Left lung (tissue), 10 donors: ENCODE results near the gene SH3BP1. TPM values are rescaled to one million over a fixed set of nuclear protein-coding genes. Genes with fewer than 3 reads are reported as not detected.
A peak's percentile ranks its signal among the peaks of the same experiment; 100 is the strongest.

Experiments
- ATAC-seq: fragments of 200-7000 bp; cut with Tn5 transposase; one replicate; pipeline ENCODE4 v1.9.1; 2020; ENCODE audit warnings: moderate library complexity
- DNase-seq, 4 donors: peaks; one replicate each; pipeline ENCODE4 v3.0.0-alpha.2; 2013 to 2020
- H3K27ac ChIP-seq, 2 donors: fragments of 200-600 bp; sonication (generic) in 1 of 2; one replicate each; pipeline versions ENCODE4 v1.5.0 to v1.8.0; 2020 to 2021
- H3K27me3 ChIP-seq, 2 donors: fragments of 200-600 bp; sonication (generic) in 1 of 2; one replicate each; pipeline versions ENCODE4 v1.5.0 to v1.8.0; 2020 to 2021
- H3K36me3 ChIP-seq, 2 donors: fragments of 200-600 bp; sonication (generic) in 1 of 2; one replicate each; pipeline versions ENCODE4 v1.5.0 to v1.8.0; 2020 to 2021
- H3K4me1 ChIP-seq, 2 donors: fragments of 200-600 bp; one replicate each; pipeline ENCODE4 v1.8.0; 2021
- H3K4me3 ChIP-seq, 2 donors: fragments of 200-600 bp; sonication (generic) in 1 of 2; one replicate each; pipeline versions ENCODE4 v1.5.0 to v1.8.0; 2020 to 2021; ENCODE audit warnings: mild to moderate bottlenecking in 1 of 2
- H3K9me3 ChIP-seq, 2 donors: fragments of 200-600 bp; sonication (generic) in 1 of 2; one replicate each; pipeline versions ENCODE4 v1.5.0 to v1.8.0; 2020 to 2021
- CTCF ChIP-seq, 2 donors: fragments of 200-600 bp; sonication (generic) in 1 of 2; IDR thresholded peaks; one replicate each; pipeline versions ENCODE4 v1.5.0 to v1.8.0; 2021; ENCODE audit warnings: antibody characterized with exemption in 2 of 2
- intact Hi-C, 2 donors: fragments of 100-400 bp; cut with DNase I; formaldehyde crosslinking; loops; one replicate each; pipeline versions ENCODE4 v1.11.2 to v1.14.2; 2022
- polyA plus RNA-seq, 6 donors: library from polyadenylated mRNA; unstranded; fragments of 120-200 nt; gene quantifications; one replicate each; pipeline ENCODE4 v1.2.1, GENCODE V29; 2013; ENCODE audit not compliant: insufficient read length in 6 of 6
- total RNA-seq, 2 donors: library from RNA; stranded (reverse); fragmentation: NEBNext Ultra II Directional; extraction: Animal tissue kit (Norgen Biotek cat#: 25700); gene quantifications; one replicate each; pipeline ENCODE4 v1.2.1, GENCODE V29; 2021
- donor health status: DM: no; HTN: yes; CAD: no.
- donor health status: DM: no; HTN: no; CAD: no.

SH3BP1 gene
- total and polyA plus RNA-seq, 8 donors = 14.0 to 40.7 (median 27.7) TPM

DNA sequence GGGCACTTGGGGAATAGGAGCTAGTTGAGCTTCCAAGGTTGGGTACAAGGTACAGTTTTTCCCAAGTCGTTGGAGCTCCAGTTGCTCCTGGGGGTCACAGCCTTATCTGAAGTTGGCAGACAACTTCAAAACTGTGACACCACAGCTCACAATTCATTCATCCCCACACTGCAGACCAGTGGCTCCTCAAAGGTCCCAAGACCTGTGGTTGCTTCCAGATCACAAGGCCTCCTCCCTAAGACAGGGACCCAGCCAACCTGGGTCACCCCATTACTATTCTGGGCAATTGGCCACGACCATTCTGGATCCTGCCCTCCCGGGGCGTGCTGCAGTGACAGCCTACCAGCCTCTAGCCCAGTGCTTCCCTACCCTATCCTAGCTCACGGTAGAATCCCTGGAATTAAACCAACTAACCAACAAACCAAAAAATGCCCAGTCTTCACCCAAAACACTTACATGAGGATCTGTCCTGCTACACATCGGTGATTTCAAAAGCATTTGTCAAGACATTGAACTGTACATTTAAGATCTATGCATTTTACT lies 18.2 kb downstream of the SH3BP1 start:
- Histone ChIP-seq H3K4me1 (peaks cover 13 to 41% of the 10 kb centered on the region in 2 donors), H3K36me3 (peaks cover 0 to 24% of the 10 kb centered on the region in 2 donors), H3K27me3 (no peaks in the 10 kb centered on the region), H3K27ac (peak overlapping the region; percentile 61 to 81), H3K4me3 (peak overlapping the region; percentile 23 to 49), H3K9me3 (no peaks in the 10 kb centered on the region)
- ATAC-seq (no peak), DNase-seq (no peak)
- TF ChIP-seq CTCF (IDR thresholded peaks at IDR 0.05) = no peak
- intact Hi-C loops = no loop called here

GRCh38 chr22:37658133-37659065 lies 18.9 kb downstream of the SH3BP1 start, which contains the start of gene PDXP:
TSS of gene PDXP (plus strand) at chr22:37658723. CDS start at chr22:37658783, 60 bp downstream.
- TF ChIP-seq CTCF (IDR thresholded peaks at IDR 0.05) = no peak
- Histone ChIP-seq H3K4me3 (peak within 1 kb of the TSS; percentile 31 to 49), H3K9me3 (no peaks in the 10 kb centered on the region), H3K27me3 (no peaks in the 10 kb centered on the region), H3K36me3 (peaks cover 0 to 16% of the 10 kb centered on the region in 2 donors), H3K4me1 (peaks cover 13 to 41% of the 10 kb centered on the region in 2 donors), H3K27ac (peak within 1 kb of the TSS; percentile 61 to 81)
- ATAC-seq = peak; percentile 98
- DNase-seq = peak; percentile 98 to 100 (median 99)
- intact Hi-C loops = no loop called here

GRCh38 chr22:37659066-37659896 lies 19.8 kb downstream of the SH3BP1 start:
- peaks cover 0 to 8% of the 10 kb centered on the region in 2 donors for H3K36me3 ChIP-seq
- TF ChIP-seq CTCF (IDR thresholded peaks at IDR 0.05) = no peak
- ATAC-seq = no peak
- intact Hi-C loops = no loop called here
- no peaks in the 10 kb centered on the region for H3K9me3 ChIP-seq
- peaks cover 13 to 41% of the 10 kb centered on the region in 2 donors for H3K4me1 ChIP-seq
- H3K27me3 ChIP-seq = no peaks in the 10 kb centered on the region
- H3K27ac ChIP-seq = no peak overlapping the region
- H3K4me3 ChIP-seq = peak overlapping the region; percentile 27 to 49
- peak in 1 of 4 donors; percentile 82 for DNase-seq

DNA sequence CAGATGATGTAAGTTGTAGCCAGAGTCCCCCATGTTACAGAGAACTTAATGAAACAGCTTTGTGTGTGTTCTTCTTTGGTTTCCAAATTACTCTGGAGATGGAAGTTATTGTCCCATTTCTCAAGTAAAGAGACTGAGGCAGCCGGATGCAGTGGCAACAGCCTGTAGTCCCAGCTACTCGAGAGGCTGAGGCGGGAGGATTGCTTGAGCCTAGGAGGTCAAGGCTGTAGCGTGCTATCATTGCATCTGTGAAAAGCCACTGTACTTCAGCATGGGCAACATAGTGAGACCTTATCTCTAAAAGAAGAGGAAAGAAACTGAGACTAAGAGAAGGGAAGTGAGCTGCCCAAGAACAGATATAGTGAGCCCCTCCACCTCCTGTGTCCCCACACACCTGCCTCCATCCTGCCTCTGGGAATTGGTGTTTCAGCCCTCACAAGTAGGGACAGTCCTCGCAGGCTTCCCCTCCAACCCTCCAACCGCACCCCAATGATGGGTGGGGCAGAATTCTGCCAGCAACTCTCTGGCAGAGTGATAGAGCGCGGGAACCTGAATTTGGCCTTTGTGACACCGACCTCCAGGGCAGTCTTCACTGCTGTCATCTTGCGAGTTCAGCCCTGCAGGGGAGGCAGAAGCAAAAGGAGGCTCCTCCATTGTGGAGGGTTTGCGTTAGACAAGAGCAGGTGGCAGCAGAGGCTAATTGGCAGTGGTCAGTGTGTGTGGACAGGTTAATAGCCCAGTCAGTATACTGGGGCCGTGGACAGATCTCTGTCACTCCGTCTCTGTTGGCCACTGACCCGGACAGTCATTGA lies 20.6 kb downstream of the SH3BP1 start:
- intact Hi-C loops = no loop called here
- ATAC-seq (no peak), DNase-seq (no peak)
- H3K9me3 ChIP-seq = no peaks in the 10 kb centered on the region
- peak overlapping the region in 1 of 2 donors; percentile 49 for H3K4me3 ChIP-seq
- TF ChIP-seq CTCF (IDR thresholded peaks at IDR 0.05) = no peak
- peaks cover 0 to under 1% of the 10 kb centered on the region in 2 donors for H3K36me3 ChIP-seq
- no peaks in the 10 kb centered on the region for H3K27me3 ChIP-seq
- no peak overlapping the region for H3K27ac ChIP-seq
- H3K4me1 ChIP-seq = peaks cover 13 to 41% of the 10 kb centered on the region in 2 donors
